ENCODE results near the gene KLHDC4. TPM values are rescaled to one million over a fixed set of nuclear protein-coding genes. Genes with fewer than 3 reads are reported as not detected.

KLHDC4 gene
- total and polyA plus RNA-seq, 2 experiments from 2014 or later = 23.0 to 41.1 TPM

DNA sequence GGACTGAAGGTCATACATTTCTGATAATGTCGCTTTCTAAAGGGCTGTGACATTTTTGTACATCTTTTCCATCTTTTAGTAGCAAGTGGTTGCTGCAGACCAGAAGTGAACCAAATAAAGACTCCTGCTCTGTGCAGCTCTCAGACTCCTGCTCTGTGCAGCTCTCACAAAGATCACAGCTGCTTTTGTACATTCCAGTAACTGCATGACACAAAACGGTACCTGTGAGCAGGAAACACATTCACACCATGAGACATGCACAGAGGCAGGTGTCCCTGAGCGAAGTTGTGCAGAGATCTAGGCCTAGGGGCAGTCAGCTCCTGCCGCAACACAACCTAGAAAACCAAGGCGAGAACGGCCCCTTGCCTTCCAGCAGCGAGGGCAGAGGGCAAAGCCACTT is 67.5 kb downstream of the KLHDC4 start (continued):
- TF ChIP-seq, protein P1, sequence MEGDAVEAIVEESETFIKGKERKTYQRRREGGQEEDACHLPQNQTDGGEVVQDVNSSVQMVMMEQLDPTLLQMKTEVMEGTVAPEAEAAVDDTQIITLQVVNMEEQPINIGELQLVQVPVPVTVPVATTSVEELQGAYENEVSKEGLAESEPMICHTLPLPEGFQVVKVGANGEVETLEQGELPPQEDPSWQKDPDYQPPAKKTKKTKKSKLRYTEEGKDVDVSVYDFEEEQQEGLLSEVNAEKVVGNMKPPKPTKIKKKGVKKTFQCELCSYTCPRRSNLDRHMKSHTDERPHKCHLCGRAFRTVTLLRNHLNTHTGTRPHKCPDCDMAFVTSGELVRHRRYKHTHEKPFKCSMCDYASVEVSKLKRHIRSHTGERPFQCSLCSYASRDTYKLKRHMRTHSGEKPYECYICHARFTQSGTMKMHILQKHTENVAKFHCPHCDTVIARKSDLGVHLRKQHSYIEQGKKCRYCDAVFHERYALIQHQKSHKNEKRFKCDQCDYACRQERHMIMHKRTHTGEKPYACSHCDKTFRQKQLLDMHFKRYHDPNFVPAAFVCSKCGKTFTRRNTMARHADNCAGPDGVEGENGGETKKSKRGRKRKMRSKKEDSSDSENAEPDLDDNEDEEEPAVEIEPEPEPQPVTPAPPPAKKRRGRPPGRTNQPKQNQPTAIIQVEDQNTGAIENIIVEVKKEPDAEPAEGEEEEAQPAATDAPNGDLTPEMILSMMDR (conservative IDR thresholded peaks at IDR 0.05; ENCODE audit: low read depth in 2 of 2) = no peak
- TF ChIP-seq JUNB (IDR thresholded peaks at IDR 0.05; ENCODE audit: unreplicated experiment) (no peak), POLR2AphosphoS5 (IDR thresholded peaks at IDR 0.05; ENCODE audit: low read depth) (no peak), ZNF331 (CRISPR knock-in tag; IDR thresholded peaks at IDR 0.05; ENCODE audit: low read depth) (no peak), EZH2 (IDR thresholded peaks at IDR 0.05; ENCODE audit: low read depth, unreplicated experiment) (no peak)
- TF ChIP-seq, protein P2, sequence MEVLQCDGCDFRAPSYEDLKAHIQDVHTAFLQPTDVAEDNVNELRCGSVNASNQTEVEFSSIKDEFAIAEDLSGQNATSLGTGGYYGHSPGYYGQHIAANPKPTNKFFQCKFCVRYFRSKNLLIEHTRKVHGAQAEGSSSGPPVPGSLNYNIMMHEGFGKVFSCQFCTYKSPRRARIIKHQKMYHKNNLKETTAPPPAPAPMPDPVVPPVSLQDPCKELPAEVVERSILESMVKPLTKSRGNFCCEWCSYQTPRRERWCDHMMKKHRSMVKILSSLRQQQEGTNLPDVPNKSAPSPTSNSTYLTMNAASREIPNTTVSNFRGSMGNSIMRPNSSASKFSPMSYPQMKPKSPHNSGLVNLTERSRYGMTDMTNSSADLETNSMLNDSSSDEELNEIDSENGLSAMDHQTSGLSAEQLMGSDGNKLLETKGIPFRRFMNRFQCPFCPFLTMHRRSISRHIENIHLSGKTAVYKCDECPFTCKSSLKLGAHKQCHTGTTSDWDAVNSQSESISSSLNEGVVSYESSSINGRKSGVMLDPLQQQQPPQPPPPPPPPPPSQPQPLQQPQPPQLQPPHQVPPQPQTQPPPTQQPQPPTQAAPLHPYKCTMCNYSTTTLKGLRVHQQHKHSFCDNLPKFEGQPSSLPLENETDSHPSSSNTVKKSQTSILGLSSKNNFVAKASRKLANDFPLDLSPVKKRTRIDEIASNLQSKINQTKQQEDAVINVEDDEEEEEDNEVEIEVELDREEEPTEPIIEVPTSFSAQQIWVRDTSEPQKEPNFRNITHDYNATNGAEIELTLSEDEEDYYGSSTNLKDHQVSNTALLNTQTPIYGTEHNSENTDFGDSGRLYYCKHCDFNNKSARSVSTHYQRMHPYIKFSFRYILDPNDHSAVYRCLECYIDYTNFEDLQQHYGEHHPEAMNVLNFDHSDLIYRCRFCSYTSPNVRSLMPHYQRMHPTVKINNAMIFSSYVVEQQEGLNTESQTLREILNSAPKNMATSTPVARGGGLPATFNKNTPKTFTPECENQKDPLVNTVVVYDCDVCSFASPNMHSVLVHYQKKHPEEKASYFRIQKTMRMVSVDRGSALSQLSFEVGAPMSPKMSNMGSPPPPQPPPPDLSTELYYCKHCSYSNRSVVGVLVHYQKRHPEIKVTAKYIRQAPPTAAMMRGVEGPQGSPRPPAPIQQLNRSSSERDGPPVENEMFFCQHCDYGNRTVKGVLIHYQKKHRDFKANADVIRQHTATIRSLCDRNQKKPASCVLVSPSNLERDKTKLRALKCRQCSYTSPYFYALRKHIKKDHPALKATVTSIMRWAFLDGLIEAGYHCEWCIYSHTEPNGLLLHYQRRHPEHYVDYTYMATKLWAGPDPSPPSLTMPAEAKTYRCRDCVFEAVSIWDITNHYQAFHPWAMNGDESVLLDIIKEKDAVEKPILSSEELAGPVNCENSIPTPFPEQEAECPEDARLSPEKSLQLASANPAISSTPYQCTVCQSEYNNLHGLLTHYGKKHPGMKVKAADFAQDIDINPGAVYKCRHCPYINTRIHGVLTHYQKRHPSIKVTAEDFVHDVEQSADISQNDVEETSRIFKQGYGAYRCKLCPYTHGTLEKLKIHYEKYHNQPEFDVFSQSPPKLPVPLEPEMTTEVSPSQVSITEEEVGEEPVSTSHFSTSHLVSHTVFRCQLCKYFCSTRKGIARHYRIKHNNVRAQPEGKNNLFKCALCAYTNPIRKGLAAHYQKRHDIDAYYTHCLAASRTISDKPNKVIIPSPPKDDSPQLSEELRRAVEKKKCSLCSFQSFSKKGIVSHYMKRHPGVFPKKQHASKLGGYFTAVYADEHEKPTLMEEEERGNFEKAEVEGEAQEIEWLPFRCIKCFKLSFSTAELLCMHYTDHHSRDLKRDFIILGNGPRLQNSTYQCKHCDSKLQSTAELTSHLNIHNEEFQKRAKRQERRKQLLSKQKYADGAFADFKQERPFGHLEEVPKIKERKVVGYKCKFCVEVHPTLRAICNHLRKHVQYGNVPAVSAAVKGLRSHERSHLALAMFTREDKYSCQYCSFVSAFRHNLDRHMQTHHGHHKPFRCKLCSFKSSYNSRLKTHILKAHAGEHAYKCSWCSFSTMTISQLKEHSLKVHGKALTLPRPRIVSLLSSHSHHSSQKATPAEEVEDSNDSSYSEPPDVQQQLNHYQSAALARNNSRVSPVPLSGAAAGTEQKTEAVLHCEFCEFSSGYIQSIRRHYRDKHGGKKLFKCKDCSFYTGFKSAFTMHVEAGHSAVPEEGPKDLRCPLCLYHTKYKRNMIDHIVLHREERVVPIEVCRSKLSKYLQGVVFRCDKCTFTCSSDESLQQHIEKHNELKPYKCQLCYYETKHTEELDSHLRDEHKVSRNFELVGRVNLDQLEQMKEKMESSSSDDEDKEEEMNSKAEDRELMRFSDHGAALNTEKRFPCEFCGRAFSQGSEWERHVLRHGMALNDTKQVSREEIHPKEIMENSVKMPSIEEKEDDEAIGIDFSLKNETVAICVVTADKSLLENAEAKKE (CRISPR knock-in tag; IDR thresholded peaks at IDR 0.05) = no peak

DNA sequence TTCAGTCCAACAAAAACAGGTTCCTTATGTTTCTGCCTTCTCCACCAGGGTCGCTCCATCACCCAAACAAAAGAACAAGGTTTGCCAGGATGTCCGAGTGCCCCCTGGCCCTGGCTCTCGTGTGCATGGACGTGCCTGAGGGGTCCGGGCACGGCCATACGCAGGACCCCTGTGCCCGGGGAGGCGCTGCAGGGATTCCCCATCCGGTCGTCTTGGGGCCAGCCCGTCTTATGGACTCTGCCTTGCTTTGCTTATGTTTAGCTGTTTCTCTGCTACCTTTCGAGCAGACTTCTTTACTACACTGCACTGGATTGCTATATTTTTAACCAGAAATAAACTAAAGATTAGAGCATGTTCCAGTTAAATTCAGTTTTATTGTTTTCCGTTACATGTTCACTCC is 68.0 kb downstream of the KLHDC4 start:
- no peak overlapping the region for H3K4me3 ChIP-seq
- H3K4me1 Mint-ChIP-seq = no peaks in the 10 kb centered on the region
- ATAC-seq (no peak), DNase-seq (ENCODE audit: low spot score) (no peak)
- no peak overlapping the region for H3K4me2 ChIP-seq
- peaks cover 22% of the 10 kb centered on the region for H3K27me3 Mint-ChIP-seq (ENCODE audit: insufficient read depth, low read depth, poor library complexity)
- no peaks in the 10 kb centered on the region; the same call in 2 of the 3 replicates for H3K9me3 Mint-ChIP-seq
- no peak overlapping the region for H3K27ac Mint-ChIP-seq
- H3K4me1 ChIP-seq (ENCODE audit: insufficient read depth) = no peaks in the 10 kb centered on the region
- H4K20me1 ChIP-seq (replicated peaks; ENCODE audit: insufficient read depth) = no peaks in the 10 kb centered on the region; the same call in 1 of the 2 replicates
- H2AFZ ChIP-seq = no peak overlapping the region
- H3K27ac ChIP-seq (ENCODE audit: low read depth) = no peak overlapping the region
- peaks cover 4% of the 10 kb centered on the region; the same call in 1 of the 2 replicates for H3F3A ChIP-seq (replicated peaks; ENCODE audit: low read depth)
- H3K4me3 Mint-ChIP-seq = no peak overlapping the region
- peaks cover 45% of the 10 kb centered on the region for H3K36me3 Mint-ChIP-seq (ENCODE audit: low read depth)
- no peaks in the 10 kb centered on the region for H3K79me2 ChIP-seq (replicated peaks; ENCODE audit: insufficient read depth)
- no peaks in the 10 kb centered on the region for H3K9me2 ChIP-seq (ENCODE audit: insufficient read depth)
- H3K27me3 ChIP-seq (ENCODE audit: insufficient read depth) = no peaks in the 10 kb centered on the region
- H3K36me3 ChIP-seq (ENCODE audit: insufficient read depth) = no peaks in the 10 kb centered on the region; the same call in 1 of the 2 replicates
- TF ChIP-seq STAT1 (IDR thresholded peaks at IDR 0.05; ENCODE audit: unreplicated experiment) = no peak
- TF ChIP-seq, protein P2 (CRISPR knock-in tag; IDR thresholded peaks at IDR 0.05) = no peak

Measured in GM23338 (cell line).